Amniotic stem cell (primary cell): ENCODE data around the gene UCMA.
"Not testable (repeated sequence)": the region's sequence is repeated elsewhere in the genome, so short reads cannot be mapped to it uniquely, and the experiment has no call there.

Source experiments
- DNase-seq: peaks from one replicate; lab custom pipeline; 2025; lab: John Stamatoyannopoulos, UW

The UCMA gene, protein sequence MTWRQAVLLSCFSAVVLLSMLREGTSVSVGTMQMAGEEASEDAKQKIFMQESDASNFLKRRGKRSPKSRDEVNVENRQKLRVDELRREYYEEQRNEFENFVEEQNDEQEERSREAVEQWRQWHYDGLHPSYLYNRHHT

GRCh38 chr10:13234172-13234571 lies at the start of gene UCMA:
Gene UCMA (minus strand): TSS chr10:13234374. CDS start chr10:13234258, 116 bp downstream.
- DNase-seq = no peak

- DNase-seq = not testable (repeated sequence)
These were observed 48.2 kb upstream of the UCMA start for GRCh38 chr10:13282348-13282747.

- no peak for DNase-seq
These were observed 42.7 kb upstream of the UCMA start for GRCh38 chr10:13276749-13277365.

- DNase-seq = not testable (repeated sequence)
These were observed 42.0 kb upstream of the UCMA start for GRCh38 chr10:13276146-13276545.

- no peak for DNase-seq
These were observed 38.0 kb upstream of the UCMA start for GRCh38 chr10:13272164-13272571.

DNA sequence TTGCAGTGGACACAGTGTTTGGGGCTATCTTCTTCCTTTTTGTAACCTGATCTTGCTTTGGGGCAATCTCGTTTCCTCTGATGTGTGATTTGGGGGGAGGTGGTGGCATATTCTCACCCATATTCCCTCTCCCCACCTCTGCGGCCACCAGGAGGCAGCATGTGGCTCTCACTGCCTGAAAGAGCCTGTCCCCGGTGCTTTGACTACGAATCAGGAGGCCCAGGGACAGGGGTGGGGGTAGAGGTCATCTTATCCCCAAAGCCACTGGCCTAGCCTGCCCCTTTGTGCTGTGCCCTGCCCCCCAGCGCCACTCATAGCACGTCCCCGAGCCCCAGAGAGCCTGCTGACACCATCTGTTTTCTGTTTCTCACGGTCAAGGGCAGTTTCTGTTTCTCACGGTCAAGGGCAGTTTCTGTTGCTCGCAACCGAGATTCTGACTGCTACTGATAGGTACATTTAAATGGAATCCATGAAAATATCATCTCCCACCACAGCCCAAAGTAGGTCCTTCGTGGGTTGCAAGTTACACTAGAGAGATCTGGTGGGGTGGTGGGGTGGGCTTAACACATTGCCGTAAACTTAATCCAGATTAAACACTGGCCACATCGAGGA lies 37.5 kb upstream of the UCMA start:
- no peak for DNase-seq

DNA sequence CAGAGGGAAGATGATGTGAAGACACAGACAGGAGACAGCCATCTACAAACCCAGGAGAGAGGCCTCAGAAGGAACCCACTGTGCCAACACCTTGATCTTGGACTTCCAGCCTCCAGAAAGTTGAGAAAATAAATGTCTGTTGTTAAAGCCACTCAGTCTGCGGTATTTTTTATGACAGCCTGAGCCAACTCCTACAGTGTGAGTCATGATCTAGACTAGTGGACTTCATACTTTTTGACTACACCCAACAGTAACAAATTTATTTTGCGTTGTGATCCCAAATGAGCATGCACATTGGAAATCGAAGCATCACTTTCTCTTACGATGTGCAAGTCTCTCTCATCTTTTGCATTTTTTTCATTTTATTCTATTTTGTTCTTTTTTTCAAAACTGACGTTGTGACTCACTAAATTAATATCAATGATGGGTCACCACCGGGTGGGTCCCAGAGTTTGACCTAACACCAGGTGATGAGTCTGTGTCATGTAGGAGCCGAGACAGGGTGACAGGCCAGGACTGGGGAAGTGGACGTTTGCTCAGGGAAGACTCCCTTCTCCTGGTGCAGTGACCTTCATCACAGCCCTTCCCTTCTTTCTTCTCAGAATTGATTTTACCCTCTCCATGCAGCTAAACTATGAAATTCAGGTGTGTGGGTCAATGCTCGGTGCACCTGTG lies 36.8 kb upstream of the UCMA start:
- no peak for DNase-seq

- no peak for DNase-seq
These were observed 34.7 kb upstream of the UCMA start for GRCh38 chr10:13268841-13269240.

DNA sequence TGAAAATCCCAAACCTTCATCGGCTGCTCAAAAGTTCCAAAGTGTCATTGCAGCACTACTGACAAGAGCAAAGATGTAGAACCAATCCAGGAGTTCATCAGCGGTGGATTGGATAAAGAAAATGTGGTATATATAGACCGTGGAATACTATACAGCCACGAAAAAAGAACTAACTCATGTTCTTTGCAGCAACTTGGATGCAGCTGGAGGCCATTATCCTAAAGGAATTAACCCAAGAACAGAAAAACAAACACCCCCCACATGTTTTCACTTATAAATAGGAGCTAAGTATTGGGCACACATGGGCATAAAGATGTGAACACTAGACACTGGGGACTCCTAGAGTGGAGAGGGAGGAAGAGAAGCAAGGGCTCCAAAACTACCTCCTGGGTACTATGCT lies 34.1 kb upstream of the UCMA start:
- DNase-seq = no peak

DNA sequence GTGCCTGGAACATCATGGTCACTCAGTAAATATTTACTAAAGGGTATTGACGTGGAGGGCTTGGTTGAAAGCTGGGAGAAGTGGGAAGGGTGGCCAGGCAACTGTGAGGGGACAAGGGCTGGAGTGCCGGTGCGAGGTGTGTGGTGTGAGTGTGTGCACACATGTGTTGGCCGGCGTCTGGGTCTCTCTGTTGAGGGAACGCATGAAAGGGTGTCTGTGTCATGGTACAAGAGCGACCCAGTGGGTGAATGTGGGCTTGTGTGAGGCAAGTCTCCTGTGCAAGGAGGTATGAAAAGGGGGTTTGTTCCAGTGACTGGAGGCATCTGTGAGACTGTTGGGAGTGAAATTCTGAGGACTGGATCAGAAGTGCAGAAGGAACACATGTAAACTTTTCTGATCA lies 29.4 kb upstream of the UCMA start:
- no peak for DNase-seq

DNA sequence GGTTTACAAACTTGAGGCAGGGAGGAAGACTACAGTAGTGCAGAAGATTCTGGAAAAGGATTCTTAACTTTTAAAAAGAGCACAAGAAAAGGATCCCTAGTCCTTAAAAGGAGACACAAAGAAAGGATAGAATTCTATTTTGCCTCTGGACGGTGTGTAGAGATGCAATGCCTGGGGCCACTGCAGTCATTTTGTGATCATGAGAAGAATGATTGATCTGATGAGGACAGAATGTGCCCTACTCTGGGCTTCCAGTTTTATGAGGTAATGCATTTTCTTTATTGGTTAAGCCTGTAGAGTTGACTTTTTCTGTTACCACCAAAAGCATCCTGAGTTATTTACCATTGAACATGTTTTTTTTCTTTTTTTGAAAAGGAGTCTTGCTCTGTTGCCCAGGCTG lies 28.3 kb upstream of the UCMA start:
- DNase-seq = no peak

GRCh38 chr10:13257621-13258140 lies 23.5 kb upstream of the UCMA start:
- DNase-seq = no peak

GRCh38 chr10:13256627-13257026 lies 22.5 kb upstream of the UCMA start:
- DNase-seq = no peak

DNA sequence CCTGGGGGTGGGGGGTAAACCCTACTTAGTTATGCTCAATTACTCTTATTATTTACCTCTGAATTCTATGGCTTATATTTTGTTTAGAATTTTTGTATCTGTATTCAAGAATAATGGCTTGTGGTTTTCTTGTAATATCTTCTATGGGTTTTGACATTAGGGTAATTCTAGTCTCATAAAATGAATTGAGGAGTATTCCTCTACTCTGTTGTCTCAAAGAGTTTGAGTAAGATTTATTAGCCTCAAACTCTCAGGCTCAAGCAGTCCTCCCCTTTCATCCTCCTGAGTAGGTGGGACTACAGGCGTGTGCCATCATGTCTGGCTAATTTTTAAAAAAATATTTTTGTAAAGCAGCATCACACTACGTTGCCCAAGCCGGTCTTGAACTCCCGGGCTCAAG lies 19.6 kb upstream of the UCMA start:
- DNase-seq = no peak

DNA sequence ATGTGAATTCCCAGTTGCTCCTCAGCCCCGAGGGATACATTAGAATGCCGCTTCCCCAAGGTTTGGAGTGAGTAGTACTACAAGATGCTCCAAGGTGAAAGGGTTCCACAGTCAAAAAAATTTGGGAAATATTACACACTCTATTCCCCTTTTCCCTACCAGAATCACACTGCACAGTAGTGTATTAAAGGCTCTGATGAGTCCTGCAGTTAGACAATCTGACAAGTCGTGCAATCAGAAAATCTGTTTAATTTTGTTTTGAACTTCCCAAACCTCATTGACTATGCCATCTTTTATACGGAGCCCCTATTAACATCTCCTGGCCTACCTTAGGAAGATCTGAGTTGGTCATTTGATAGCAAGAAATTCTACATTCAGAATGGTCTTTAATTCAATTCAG lies 13.6 kb upstream of the UCMA start:
- DNase-seq = no peak

GRCh38 chr10:13247246-13247645 lies 13.1 kb upstream of the UCMA start:
- no peak for DNase-seq

DNA sequence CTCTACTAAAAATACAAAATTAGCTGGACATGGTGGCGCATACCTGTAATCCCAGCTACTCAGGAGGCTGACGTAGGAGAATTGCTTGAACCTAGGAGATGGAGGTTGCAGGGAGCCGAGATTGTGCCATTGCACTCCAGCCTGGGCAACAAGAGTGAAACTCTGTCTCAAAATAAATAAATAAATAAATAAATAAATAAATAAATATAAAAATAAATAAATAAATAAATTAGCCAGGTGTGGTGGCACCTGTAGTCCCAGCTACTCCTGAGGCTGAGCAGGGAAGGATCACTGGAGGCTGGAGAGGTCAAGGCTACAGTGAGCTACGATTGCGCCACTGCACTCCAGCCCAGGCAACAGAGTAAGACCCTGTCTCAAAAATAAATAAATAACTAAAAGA lies 8.1 kb upstream of the UCMA start:
- not testable (repeated sequence) for DNase-seq

DNA sequence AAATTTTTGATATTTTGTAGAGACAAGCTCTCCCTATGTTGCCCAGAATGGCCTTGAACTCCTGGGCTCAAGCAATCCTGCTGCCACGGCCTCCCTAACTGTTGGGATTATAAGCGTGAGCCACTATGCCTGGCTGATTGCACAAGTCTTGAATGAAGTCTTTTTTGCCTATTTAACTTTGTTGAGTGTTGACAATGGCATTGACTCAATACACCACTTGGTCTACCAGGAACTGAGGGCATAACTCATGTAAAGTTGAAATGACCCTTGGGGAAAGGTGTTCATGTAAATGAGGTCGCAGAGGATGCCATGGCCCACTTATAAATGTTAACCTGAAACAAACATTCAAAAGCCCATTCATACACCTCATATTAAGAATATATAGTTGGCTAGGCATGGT lies 7.4 kb upstream of the UCMA start:
- no peak for DNase-seq

DNA sequence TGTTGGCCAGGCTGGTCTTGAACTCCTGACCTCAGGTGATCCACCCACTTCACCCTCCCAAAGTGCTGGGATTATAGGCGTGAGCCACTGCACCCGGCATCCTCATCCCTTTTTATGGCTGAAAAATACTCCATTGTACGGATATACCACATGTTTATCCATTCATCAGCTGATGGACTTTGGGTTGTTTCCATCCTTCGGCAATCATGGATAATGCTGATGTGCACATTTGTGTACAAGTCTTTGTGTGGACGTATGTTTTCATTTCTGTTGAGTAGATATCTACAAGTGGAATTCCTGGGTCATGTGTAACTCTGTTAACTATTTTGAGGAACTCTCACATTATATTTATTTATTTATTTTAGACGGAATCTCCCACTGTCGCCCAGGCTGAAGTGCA lies 5.7 kb upstream of the UCMA start:
- no peak for DNase-seq

DNA sequence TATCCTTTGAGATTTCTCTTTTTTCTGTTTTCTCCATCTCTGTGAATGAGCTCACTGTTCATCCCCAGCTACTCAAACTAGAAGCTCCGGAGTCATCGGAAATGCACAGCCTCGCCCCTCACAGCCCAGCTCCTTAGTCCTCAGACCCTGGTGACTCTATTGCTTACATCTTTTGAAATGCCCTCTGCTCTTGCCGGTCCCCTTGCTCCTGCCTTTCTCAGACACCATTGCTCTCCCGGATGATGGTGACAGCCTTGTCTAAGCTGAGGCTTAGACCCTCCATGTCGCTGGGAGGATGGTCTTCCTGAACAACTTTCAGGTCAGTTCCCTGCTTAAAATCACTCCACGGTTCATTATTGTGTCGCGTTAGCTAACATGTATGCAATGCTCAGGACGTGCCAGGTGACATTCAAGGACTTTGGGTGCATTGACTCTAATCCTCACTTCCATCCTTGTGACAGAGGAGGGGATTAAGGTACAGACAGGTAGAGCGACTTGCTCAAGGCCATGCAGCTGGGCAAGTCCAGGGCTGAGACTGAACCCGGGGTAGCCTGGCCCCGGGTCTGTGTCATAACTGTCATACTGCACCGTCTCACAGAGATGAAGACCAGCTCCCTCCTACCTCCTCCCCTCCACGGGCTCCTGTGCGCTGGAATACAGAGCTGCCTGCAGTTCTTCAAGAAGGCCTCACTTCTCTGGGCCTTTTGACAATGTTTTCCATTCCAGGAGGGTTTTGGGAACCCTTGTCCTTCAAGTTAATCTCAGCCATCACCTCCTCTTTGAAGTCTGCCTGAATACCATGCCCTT lies 4.3 kb upstream of the UCMA start:
- no peak for DNase-seq

DNA sequence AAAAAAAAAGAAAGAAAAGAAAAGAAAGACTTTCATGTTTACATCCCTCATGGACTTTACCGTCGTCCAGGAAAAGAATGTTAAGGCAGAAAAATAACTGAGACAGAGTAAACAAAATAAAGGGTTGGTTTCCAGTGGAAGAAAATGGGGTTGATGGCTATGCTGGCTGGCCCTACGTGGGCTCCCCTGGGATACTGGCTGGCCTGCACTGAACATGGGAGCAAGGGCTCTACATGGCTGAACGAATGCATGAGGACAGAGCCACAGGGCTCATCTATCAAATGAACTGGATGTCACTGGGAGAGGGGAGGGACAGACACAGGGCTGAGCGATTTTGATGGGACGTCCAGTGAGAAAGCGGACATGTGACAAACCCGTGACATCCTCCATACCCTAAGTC lies 2.5 kb upstream of the UCMA start:
- no peak for DNase-seq

GRCh38 chr10:13234736-13235135 lies 562 bp upstream of the UCMA start:
- not testable (repeated sequence) for DNase-seq
